NT2/D1 (cell line): ENCODE data around the gene DCAF8L2.

ENCODE experiments used
- SUZ12 ChIP-seq: IDR thresholded peaks from 2 replicates; pipeline ENCODE4 v1.6.1; 2011; ENCODE audit not compliant: insufficient read length, insufficient read depth; ENCODE audit errors: extremely low read depth
- YY1 ChIP-seq: IDR thresholded peaks from 2 replicates; pipeline ENCODE4 v1.6.1; 2011; ENCODE audit not compliant: insufficient read length, insufficient read depth
- ZNF274 ChIP-seq: IDR thresholded peaks from 2 replicates; pipeline ENCODE4 v1.6.1; 2011; ENCODE audit warnings: mild to moderate bottlenecking, low read depth, low read length

DNA sequence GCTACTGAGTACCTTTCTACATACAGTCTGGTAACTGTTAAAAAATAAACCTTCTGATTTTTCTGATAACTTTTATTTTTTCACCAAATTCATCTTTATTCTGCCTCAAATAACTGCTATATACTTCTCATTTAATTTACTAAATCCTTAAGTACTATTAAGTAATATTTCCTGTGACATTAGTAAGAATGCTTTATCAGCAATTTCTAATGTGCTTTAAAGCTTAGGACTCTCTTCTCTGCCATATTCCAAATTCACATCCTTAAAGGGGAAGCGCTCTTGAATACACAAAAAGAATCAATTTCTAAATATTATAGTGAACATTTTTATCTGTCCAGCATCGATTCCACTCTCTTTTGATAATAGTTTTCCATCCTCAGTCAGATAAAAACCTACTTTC is 81.1 kb downstream of the DCAF8L2 start:
- TF ChIP-seq YY1 (no peak), ZNF274 (no peak), SUZ12 (no peak)
